Prostate gland (tissue), 2 donors: ENCODE results near the gene RPL11. TPM values are rescaled to one million over a fixed set of nuclear protein-coding genes. Genes with fewer than 3 reads are reported as not detected.

Source experiments
- DNase-seq: peaks from one replicate; pipeline ENCODE4 v3.0.0-alpha.2; 2019; ENCODE audit warnings: low spot score
- H3K27ac ChIP-seq, 2 donors: fragments of 200-600 bp; sonication (generic); 2 replicates each; pipeline ENCODE4 v1.5.1; 2017 to 2019
- H3K27me3 ChIP-seq: fragments of 200-600 bp; sonication (generic); replicated peaks from 2 replicates; pipeline ENCODE4 v1.5.1; 2019; ENCODE audit not compliant: insufficient read depth
- H3K36me3 ChIP-seq, 2 donors: fragments of 200-600 bp; sonication (generic); 1 replicate in 1 of 2; 2 replicates in 1 of 2; pipeline versions ENCODE4 v1.5.1 to v1.8.1; 2017 to 2019
- H3K4me1 ChIP-seq: fragments of 200-600 bp; sonication (generic); replicated peaks from 2 replicates; pipeline ENCODE4 v1.5.1; 2019
- H3K4me3 ChIP-seq, 2 donors: fragments of 200-600 bp; sonication (generic); 2 replicates each; pipeline ENCODE4 v1.5.1; 2017 to 2019
- H3K9me3 ChIP-seq: fragments of 200-600 bp; sonication (generic); 2 replicates; pipeline ENCODE4 v1.5.1; 2017
- CTCF ChIP-seq, 4 experiments: fragments of 200-600 bp in 2 of 4; fragments of 450-650 bp in 2 of 4; sonication (generic) in 2 of 4; IDR thresholded peaks; 1 replicate in 3 of 4; 2 replicates in 1 of 4; pipeline ENCODE4 v1.5.1; 2016 to 2019; ENCODE audit warnings: antibody characterized with exemption in 4 of 4, mild to moderate bottlenecking in 2 of 4, moderate library complexity in 2 of 4
- POLR2A ChIP-seq: fragments of 450-650 bp; IDR thresholded peaks from one replicate; pipeline ENCODE4 v1.6.1; 2016; ENCODE audit warnings: antibody characterized with exemption, mild to moderate bottlenecking
- POLR2AphosphoS5 ChIP-seq: sonication (generic); formaldehyde crosslinking; IDR thresholded peaks from one replicate; pipeline ENCODE4 v1.6.1; 2017; ENCODE audit warnings: antibody characterized with exemption
- WGBS: methylation state at CpG from one replicate; pipeline ENCODE4 v1.1.5; 2018; 5-methylcytosine and 5-hydroxymethylcytosine counted together
- intact Hi-C: fragments of 100-400 bp; cut with DNase I; formaldehyde crosslinking; loops from one replicate; pipeline ENCODE4 v1.14.2; 2022
- total RNA-seq, 2 donors: library from RNA; depleted of rRNA; stranded (reverse); fragments of >200 nt; gene quantifications; one replicate each; pipeline ENCODE4 v1.1.0, GENCODE V29; 2016

Gene RPL11
- total RNA-seq, 2 donors from 2014 or later, result 784 to 1,458 TPM

GRCh38 chr1:23667411-23667810 lies 24.2 kb upstream of the RPL11 start:
- Histone ChIP-seq H3K27me3 (no peaks in the 10 kb centered on the region), H3K9me3 (no peaks in the 10 kb centered on the region), H3K27ac (no peak overlapping the region), H3K4me3 (no peak overlapping the region), H3K4me1 (no peaks in the 10 kb centered on the region), H3K36me3 (no peaks in the 10 kb centered on the region)
- DNase-seq, result no peak
- WGBS, result 43% methylated on average over 4 of the region's 4 CpGs
- no peak for TF ChIP-seq CTCF (IDR thresholded peaks at IDR 0.05)
- TF ChIP-seq POLR2AphosphoS5, result no peak
- TF ChIP-seq POLR2A, result no peak
- intact Hi-C loops, result no loop called here

GRCh38 chr1:23670709-23671108 lies 20.9 kb upstream of the RPL11 start:
- WGBS, result 90% methylated on average over 2 of the region's 2 CpGs

GRCh38 chr1:23673086-23673813 lies 18.4 kb upstream of the RPL11 start:
- Histone ChIP-seq H3K9me3 (no peaks in the 10 kb centered on the region), H3K27me3 (no peaks in the 10 kb centered on the region), H3K36me3 (no peaks in the 10 kb centered on the region), H3K4me3 (no peak overlapping the region), H3K27ac (no peak overlapping the region), H3K4me1 (no peaks in the 10 kb centered on the region)
- no peak for DNase-seq
- WGBS, result 8% methylated on average over 6 of the region's 6 CpGs
- intact Hi-C loops, result no loop called here
- TF ChIP-seq POLR2AphosphoS5 (no peak), POLR2A (no peak), CTCF (IDR thresholded peaks at IDR 0.05) (no peak)

More at GRCh38 chr1:23670709-23671108, 20.9 kb upstream of the RPL11 start:
- H3K4me3 ChIP-seq, result no peak overlapping the region
- H3K27ac ChIP-seq, result no peak overlapping the region
- intact Hi-C loops, result no loop called here
- DNase-seq, result no peak
- H3K4me1 ChIP-seq, result no peaks in the 10 kb centered on the region
- H3K27me3 ChIP-seq, result no peaks in the 10 kb centered on the region
- H3K36me3 ChIP-seq, result no peaks in the 10 kb centered on the region
- no peaks in the 10 kb centered on the region for H3K9me3 ChIP-seq
- TF ChIP-seq POLR2AphosphoS5 (no peak), CTCF (IDR thresholded peaks at IDR 0.05) (no peak), POLR2A (no peak)

DNA sequence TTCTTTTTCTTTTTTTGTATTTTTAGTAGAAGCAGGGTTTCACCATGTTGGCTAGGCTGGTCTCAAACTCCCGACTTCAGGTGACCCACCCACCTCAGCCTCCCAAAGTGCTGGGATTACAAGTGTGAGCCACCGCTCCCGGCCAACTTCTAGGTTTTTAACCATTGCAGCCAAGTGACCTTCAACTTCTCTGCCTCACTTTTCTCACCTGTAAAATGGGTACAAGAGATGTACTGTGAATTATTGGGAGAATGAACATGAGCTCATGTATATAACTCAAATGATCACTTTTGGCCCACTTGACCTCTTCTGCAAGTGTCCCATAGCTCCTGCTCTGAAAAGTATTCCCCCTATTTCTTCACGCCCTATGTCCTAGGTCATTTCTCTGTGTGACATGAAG lies 11.8 kb upstream of the RPL11 start:
- intact Hi-C loops, result no loop called here
- no peaks in the 10 kb centered on the region for H3K4me1 ChIP-seq
- 96% methylated on average over 4 of the region's 4 CpGs for WGBS
- no peaks in the 10 kb centered on the region for H3K36me3 ChIP-seq
- no peak overlapping the region for H3K27ac ChIP-seq
- no peak overlapping the region for H3K4me3 ChIP-seq
- no peak for DNase-seq
- H3K27me3 ChIP-seq, result no peaks in the 10 kb centered on the region
- TF ChIP-seq POLR2A (no peak), POLR2AphosphoS5 (no peak), CTCF (IDR thresholded peaks at IDR 0.05) (no peak)
- H3K9me3 ChIP-seq, result no peaks in the 10 kb centered on the region

GRCh38 chr1:23682946-23683345 lies 8.7 kb upstream of the RPL11 start:
- Histone ChIP-seq H3K4me3 (no peak overlapping the region), H3K4me1 (no peaks in the 10 kb centered on the region), H3K27me3 (no peaks in the 10 kb centered on the region), H3K36me3 (no peaks in the 10 kb centered on the region), H3K9me3 (no peaks in the 10 kb centered on the region), H3K27ac (no peak overlapping the region)
- TF ChIP-seq POLR2AphosphoS5 (no peak), CTCF (IDR thresholded peaks at IDR 0.05) (no peak), POLR2A (no peak)
- DNase-seq, result no peak
- intact Hi-C loops, result no loop called here
